Suprapubic skin (tissue), 4 donors: Measurements from ENCODE around the gene HOTAIR. TPM values are rescaled to one million over a fixed set of nuclear protein-coding genes. Genes with fewer than 3 reads are reported as not detected.

Experiments used
- DNase-seq, 2 donors: peaks; one replicate each; pipeline ENCODE4 v3.0.0-alpha.2; 2019; ENCODE audit warnings: low spot score in 2 of 2
- H3K27ac ChIP-seq: fragments of 200-600 bp; sonication (generic); one replicate; pipeline ENCODE4 v1.5.1; 2019
- H3K27me3 ChIP-seq: fragments of 200-600 bp; sonication (generic); one replicate; pipeline ENCODE4 v1.5.1; 2019
- H3K36me3 ChIP-seq: fragments of 200-600 bp; sonication (generic); one replicate; pipeline ENCODE4 v1.5.1; 2019
- H3K4me1 ChIP-seq: fragments of 200-600 bp; sonication (generic); one replicate; pipeline ENCODE4 v1.5.1; 2019
- H3K4me3 ChIP-seq: fragments of 200-600 bp; sonication (generic); one replicate; pipeline ENCODE4 v1.5.1; 2019; ENCODE audit warnings: mild to moderate bottlenecking
- H3K9me3 ChIP-seq: fragments of 200-600 bp; sonication (generic); one replicate; pipeline ENCODE4 v1.5.1; 2019
- CTCF ChIP-seq, 2 donors: fragments of 200-600 bp in 1 of 2; fragments of 450-650 bp in 1 of 2; sonication (generic) in 1 of 2; IDR thresholded peaks; one replicate each; pipeline ENCODE4 v1.5.1; 2016 to 2019; ENCODE audit warnings: antibody characterized with exemption in 2 of 2, mild to moderate bottlenecking in 1 of 2, moderate library complexity in 1 of 2
- EP300 ChIP-seq: sonication (generic); formaldehyde crosslinking; IDR thresholded peaks from one replicate; pipeline ENCODE4 v1.6.1; 2017; ENCODE audit warnings: antibody characterized with exemption
- POLR2A ChIP-seq, 2 donors: fragments of 450-650 bp; IDR thresholded peaks; one replicate each; pipeline ENCODE4 v1.6.1; 2017; ENCODE audit warnings: antibody characterized with exemption in 2 of 2, mild to moderate bottlenecking in 2 of 2, moderate library complexity in 2 of 2
- POLR2AphosphoS5 ChIP-seq, 3 donors: sonication (generic); formaldehyde crosslinking; IDR thresholded peaks; one replicate each; pipeline ENCODE4 v1.6.1; 2017; ENCODE audit warnings: antibody characterized with exemption in 3 of 3
- WGBS: methylation state at CpG from one replicate; pipeline ENCODE4 v1.1.5; 2018; 5-methylcytosine and 5-hydroxymethylcytosine counted together
- total RNA-seq, 4 donors: library from RNA; depleted of rRNA; stranded (reverse); fragments of >200 nt; gene quantifications; one replicate each; pipeline ENCODE4 v1.1.0, GENCODE V29; 2016

The HOTAIR gene
- total RNA-seq, 4 donors from 2014 or later: 1.4 to 15.7 (median 10.7) TPM

GRCh38 chr12:53967421-53967925 is 7.3 kb downstream of the HOTAIR start:
- TF ChIP-seq EP300 (no peak), POLR2AphosphoS5 (IDR thresholded peaks at IDR 0.05) (no peak), CTCF (IDR thresholded peaks at IDR 0.05) (no peak), POLR2A (IDR thresholded peaks at IDR 0.05) (no peak)
- peaks cover 13% of the 10 kb centered on the region for H3K4me1 ChIP-seq
- H3K36me3 ChIP-seq: no peaks in the 10 kb centered on the region
- peaks cover 84% of the 10 kb centered on the region for H3K27me3 ChIP-seq
- WGBS: 30% methylated on average over 5 of the region's 5 CpGs
- no peak overlapping the region for H3K27ac ChIP-seq
- H3K4me3 ChIP-seq: peak overlapping the region; percentile 13
- H3K9me3 ChIP-seq: no peaks in the 10 kb centered on the region
- DNase-seq: no peak

GRCh38 chr12:53966385-53967133 is 8.2 kb downstream of the HOTAIR start:
- TF ChIP-seq POLR2A (IDR thresholded peaks at IDR 0.05) (no peak), EP300 (no peak), POLR2AphosphoS5 (IDR thresholded peaks at IDR 0.05) (no peak), CTCF (IDR thresholded peaks at IDR 0.05) (no peak)
- no peak for DNase-seq
- peaks cover 6% of the 10 kb centered on the region for H3K4me1 ChIP-seq
- WGBS: 71% methylated on average over 36 of the region's 36 CpGs
- H3K9me3 ChIP-seq: no peaks in the 10 kb centered on the region
- peaks cover 84% of the 10 kb centered on the region for H3K27me3 ChIP-seq
- no peak overlapping the region for H3K27ac ChIP-seq
- H3K4me3 ChIP-seq: peak overlapping the region; percentile 5
- H3K36me3 ChIP-seq: no peaks in the 10 kb centered on the region

GRCh38 chr12:53966085-53966384 is 8.7 kb downstream of the HOTAIR start:
- 55% methylated on average over 15 of the region's 15 CpGs for WGBS
- no peak for DNase-seq
- Histone ChIP-seq H3K36me3 (no peaks in the 10 kb centered on the region), H3K9me3 (no peaks in the 10 kb centered on the region), H3K4me1 (peaks cover 6% of the 10 kb centered on the region), H3K4me3 (no peak overlapping the region), H3K27me3 (peaks cover 84% of the 10 kb centered on the region), H3K27ac (no peak overlapping the region)
- TF ChIP-seq POLR2A (IDR thresholded peaks at IDR 0.05): no peak
- TF ChIP-seq POLR2AphosphoS5 (IDR thresholded peaks at IDR 0.05): no peak
- TF ChIP-seq CTCF (IDR thresholded peaks at IDR 0.05): no peak
- TF ChIP-seq EP300: no peak

- no peak for TF ChIP-seq CTCF (IDR thresholded peaks at IDR 0.05)
- TF ChIP-seq POLR2A (IDR thresholded peaks at IDR 0.05): no peak
- no peak for TF ChIP-seq EP300
- no peak for TF ChIP-seq POLR2AphosphoS5 (IDR thresholded peaks at IDR 0.05)
- Histone ChIP-seq H3K27ac (no peak overlapping the region), H3K4me1 (peaks cover 9% of the 10 kb centered on the region), H3K9me3 (no peaks in the 10 kb centered on the region), H3K36me3 (no peaks in the 10 kb centered on the region), H3K27me3 (peaks cover 85% of the 10 kb centered on the region), H3K4me3 (no peak overlapping the region)
- 43% methylated on average over 18 of the region's 18 CpGs for WGBS
- no peak for DNase-seq
Observed at GRCh38 chr12:53965281-53966084, 9.3 kb downstream of the HOTAIR start.

- H3K36me3 ChIP-seq: no peaks in the 10 kb centered on the region
- peaks cover 9% of the 10 kb centered on the region for H3K4me1 ChIP-seq
- 55% methylated on average over 2 of the region's 2 CpGs for WGBS
- no peak overlapping the region for H3K4me3 ChIP-seq
- no peak for DNase-seq
- peaks cover 85% of the 10 kb centered on the region for H3K27me3 ChIP-seq
- H3K9me3 ChIP-seq: no peaks in the 10 kb centered on the region
- no peak overlapping the region for H3K27ac ChIP-seq
- TF ChIP-seq POLR2AphosphoS5 (IDR thresholded peaks at IDR 0.05) (no peak), EP300 (no peak), CTCF (IDR thresholded peaks at IDR 0.05) (no peak), POLR2A (IDR thresholded peaks at IDR 0.05) (no peak)
Observed at GRCh38 chr12:53964315-53964713, 10.4 kb downstream of the HOTAIR start.
